ENCODE measurements around the gene RBFA.

Gene RBFA

GRCh38 chr18:80029690-80030089 lies 4.5 kb upstream of the RBFA start:
- no peak for DNase-seq (ENCODE audit: low spot score)

- DNase-seq (ENCODE audit: low spot score): no peak
Observed at GRCh38 chr18:80033181-80034067, 810 bp upstream of the RBFA start.

GRCh38 chr18:80034852-80035406 lies 695 bp downstream of the RBFA start:
- no peak for DNase-seq (ENCODE audit: low spot score)

- DNase-seq (ENCODE audit: low spot score): no peak
Observed at GRCh38 chr18:80035997-80036396, 1.8 kb downstream of the RBFA start.

- DNase-seq (ENCODE audit: low spot score): no peak
Observed at GRCh38 chr18:80037300-80037699, 3.1 kb downstream of the RBFA start.

- no peak for DNase-seq (ENCODE audit: low spot score)
Observed at GRCh38 chr18:80037869-80038630, 3.8 kb downstream of the RBFA start.

- DNase-seq (ENCODE audit: low spot score): no peak
Observed at GRCh38 chr18:80040515-80040914, 6.3 kb downstream of the RBFA start.

GRCh38 chr18:80041424-80041823 lies 7.2 kb downstream of the RBFA start:
- no peak for DNase-seq (ENCODE audit: low spot score)

- no peak for DNase-seq (ENCODE audit: low spot score)
Observed at GRCh38 chr18:80042785-80043184, 8.6 kb downstream of the RBFA start.

GRCh38 chr18:80044072-80044471 lies 9.8 kb downstream of the RBFA start:
- no peak for DNase-seq (ENCODE audit: low spot score)

GRCh38 chr18:80046011-80046410 lies 11.8 kb downstream of the RBFA start:
- DNase-seq (ENCODE audit: low spot score): no peak

- no peak for DNase-seq (ENCODE audit: low spot score)
Observed at GRCh38 chr18:80046431-80046830, 12.2 kb downstream of the RBFA start.

GRCh38 chr18:80046961-80047541 lies 12.8 kb downstream of the RBFA start:
- DNase-seq (ENCODE audit: low spot score): no peak

- no peak for DNase-seq (ENCODE audit: low spot score)
Observed at GRCh38 chr18:80050797-80051196, 16.6 kb downstream of the RBFA start.

- DNase-seq (ENCODE audit: low spot score): no peak
Observed at GRCh38 chr18:80056095-80056494, 21.9 kb downstream of the RBFA start.

- DNase-seq (ENCODE audit: low spot score): no peak
Observed at GRCh38 chr18:80059945-80060344, 25.7 kb downstream of the RBFA start.

- DNase-seq (ENCODE audit: low spot score): no peak
Observed at GRCh38 chr18:80065705-80066104, 31.5 kb downstream of the RBFA start.

- no peak for DNase-seq (ENCODE audit: low spot score)
Observed at GRCh38 chr18:80067321-80067720, 33.1 kb downstream of the RBFA start.

- no peak for DNase-seq (ENCODE audit: low spot score)
Observed at GRCh38 chr18:80067897-80068296, 33.7 kb downstream of the RBFA start.

- DNase-seq (ENCODE audit: low spot score): no peak
Observed at GRCh38 chr18:80068571-80069272, 34.5 kb downstream of the RBFA start.

GRCh38 chr18:80070825-80071224 lies 36.6 kb downstream of the RBFA start:
- DNase-seq (ENCODE audit: low spot score): no peak

- no peak for DNase-seq (ENCODE audit: low spot score)
Observed at GRCh38 chr18:80074183-80074582, 39.9 kb downstream of the RBFA start.

All from AG08395 (cell line).